Effector memory CD4-positive, alpha-beta T cell (primary cell): ENCODE results near the gene FAM120B.
"Not testable (repeated sequence)": the region's sequence is repeated elsewhere in the genome, so short reads cannot be mapped to it uniquely, and the experiment has no call there.

Experiments
- DNase-seq, 3 donors: peaks; one replicate each; pipeline ENCODE4 v3.0.0-alpha.2; 2020
- H3K27ac ChIP-seq: 2 replicates; pipeline ENCODE4 v1.7.0; 2013; ENCODE audit warnings: mild to moderate bottlenecking, low read length, moderate library complexity; ENCODE audit not compliant: insufficient read depth, poor library complexity, severe bottlenecking
- H3K27me3 ChIP-seq: replicated peaks from 2 replicates; pipeline ENCODE4 v1.7.0; 2013; ENCODE audit warnings: mild to moderate bottlenecking, low read length; ENCODE audit not compliant: insufficient read depth, control insufficient read depth, poor library complexity, severe bottlenecking
- H3K36me3 ChIP-seq: 2 replicates; pipeline ENCODE4 v1.7.0; 2013; ENCODE audit warnings: mild to moderate bottlenecking, low read length, moderate library complexity; ENCODE audit not compliant: control insufficient read depth, insufficient read depth
- H3K4me1 ChIP-seq: 2 replicates; pipeline ENCODE4 v1.7.0; 2013; ENCODE audit warnings: low read length, mild to moderate bottlenecking; ENCODE audit not compliant: control insufficient read depth, insufficient read depth, poor library complexity, severe bottlenecking
- H3K4me3 ChIP-seq: 2 replicates; pipeline ENCODE4 v1.7.0; 2013; ENCODE audit warnings: low read length, low read depth, mild to moderate bottlenecking; ENCODE audit not compliant: insufficient read depth, poor library complexity, severe bottlenecking
- H3K9me3 ChIP-seq: 2 replicates; pipeline ENCODE4 v1.7.0; 2013; ENCODE audit warnings: mild to moderate bottlenecking, low read length, moderate library complexity; ENCODE audit not compliant: control insufficient read depth

The FAM120B gene

GRCh38 chr6:170317718-170318117 lies 11.2 kb downstream of the FAM120B start:
- Histone ChIP-seq H3K27me3 (no peaks in the 10 kb centered on the region), H3K36me3 (peaks cover 18% of the 10 kb centered on the region), H3K4me1 (no peaks in the 10 kb centered on the region), H3K9me3 (no peaks in the 10 kb centered on the region), H3K4me3 (no peak overlapping the region), H3K27ac (no peak overlapping the region)
- DNase-seq: no peak

GRCh38 chr6:170329321-170329720 lies 22.8 kb downstream of the FAM120B start:
- peaks cover 36% of the 10 kb centered on the region for H3K36me3 ChIP-seq
- H3K4me3 ChIP-seq: no peak overlapping the region
- H3K9me3 ChIP-seq: no peaks in the 10 kb centered on the region
- DNase-seq: no peak
- no peak overlapping the region for H3K27ac ChIP-seq
- H3K27me3 ChIP-seq: no peaks in the 10 kb centered on the region
- H3K4me1 ChIP-seq: no peaks in the 10 kb centered on the region

- H3K27ac ChIP-seq, H3K4me1 ChIP-seq, DNase-seq, H3K4me3 ChIP-seq, H3K9me3 ChIP-seq, H3K27me3 ChIP-seq: not testable (repeated sequence)
- H3K36me3 ChIP-seq: peaks cover 19% of the 10 kb centered on the region
Measured at GRCh38 chr6:170335199-170335598, 28.6 kb downstream of the FAM120B start.

- no peaks in the 10 kb centered on the region for H3K4me1 ChIP-seq
- peaks cover 33% of the 10 kb centered on the region for H3K36me3 ChIP-seq
- no peak for DNase-seq
Measured at GRCh38 chr6:170344631-170345576, 38.3 kb downstream of the FAM120B start.

GRCh38 chr6:170345662-170346061 lies 39.1 kb downstream of the FAM120B start:
- Histone ChIP-seq H3K4me1 (no peaks in the 10 kb centered on the region), H3K9me3 (no peaks in the 10 kb centered on the region), H3K4me3 (no peak overlapping the region), H3K36me3 (peaks cover 41% of the 10 kb centered on the region), H3K27me3 (no peaks in the 10 kb centered on the region), H3K27ac (no peak overlapping the region)
- DNase-seq: no peak

More at GRCh38 chr6:170344631-170345576, 38.3 kb downstream of the FAM120B start:
- Histone ChIP-seq H3K27me3 (no peaks in the 10 kb centered on the region), H3K9me3 (no peaks in the 10 kb centered on the region), H3K4me3 (no peak overlapping the region), H3K27ac (no peak overlapping the region)

- no peak for DNase-seq
- no peaks in the 10 kb centered on the region for H3K27me3 ChIP-seq
- H3K4me1 ChIP-seq: no peaks in the 10 kb centered on the region
- H3K4me3 ChIP-seq: no peak overlapping the region
- H3K9me3 ChIP-seq: no peaks in the 10 kb centered on the region
- H3K27ac ChIP-seq: no peak overlapping the region
- peaks cover 49% of the 10 kb centered on the region for H3K36me3 ChIP-seq
Measured at GRCh38 chr6:170346649-170347048, 40.1 kb downstream of the FAM120B start.

- no peaks in the 10 kb centered on the region for H3K9me3 ChIP-seq
- no peak for DNase-seq
Measured at GRCh38 chr6:170347091-170347490, 40.5 kb downstream of the FAM120B start.

GRCh38 chr6:170347975-170348374 lies 41.4 kb downstream of the FAM120B start:
- Histone ChIP-seq H3K27me3 (no peaks in the 10 kb centered on the region), H3K9me3 (peaks cover 4% of the 10 kb centered on the region), H3K27ac (no peak overlapping the region), H3K36me3 (peaks cover 43% of the 10 kb centered on the region), H3K4me1 (no peaks in the 10 kb centered on the region), H3K4me3 (no peak overlapping the region)
- DNase-seq: no peak

More at GRCh38 chr6:170347091-170347490, 40.5 kb downstream of the FAM120B start:
- H3K27me3 ChIP-seq: no peaks in the 10 kb centered on the region
- no peaks in the 10 kb centered on the region for H3K4me1 ChIP-seq
- H3K36me3 ChIP-seq: peaks cover 49% of the 10 kb centered on the region
- no peak overlapping the region for H3K4me3 ChIP-seq
- no peak overlapping the region for H3K27ac ChIP-seq

- H3K9me3 ChIP-seq, H3K27ac ChIP-seq, H3K4me1 ChIP-seq, H3K4me3 ChIP-seq, DNase-seq, H3K27me3 ChIP-seq: not testable (repeated sequence)
- H3K36me3 ChIP-seq: peaks cover 27% of the 10 kb centered on the region
Measured at GRCh38 chr6:170351456-170351855, 44.9 kb downstream of the FAM120B start.

- not testable (repeated sequence) for H3K27me3 ChIP-seq, H3K9me3 ChIP-seq, H3K27ac ChIP-seq, H3K4me3 ChIP-seq, H3K4me1 ChIP-seq, DNase-seq
- H3K36me3 ChIP-seq: peaks cover 32% of the 10 kb centered on the region
Measured at GRCh38 chr6:170355190-170355589, 48.6 kb downstream of the FAM120B start.
